Left ventricle myocardium superior (tissue), 1 donor: ENCODE results near the gene OR4D5. TPM values are rescaled to one million over a fixed set of nuclear protein-coding genes. Genes with fewer than 3 reads are reported as not detected.

Source experiments
- ATAC-seq: fragments of 200-7000 bp; cut with Tn5 transposase; one replicate; pipeline ENCODE4 v1.9.1; 2020; ENCODE audit warnings: mild to moderate bottlenecking, moderate library complexity
- DNase-seq: peaks from one replicate; pipeline ENCODE4 v3.0.0-alpha.2; 2020
- intact Hi-C: fragments of 100-400 bp; cut with micrococcal nuclease; formaldehyde crosslinking; loops from one replicate; pipeline ENCODE4 v1.11.0; 2022
- long read RNA-seq: library from polyadenylated mRNA; unstranded; transcript quantifications from one replicate; pipeline ENCODE4 v2.0.0, GENCODE V29; 2021
- total RNA-seq: library from RNA; stranded (reverse); fragmentation: NEBNext Ultra II Directional; extraction: Animal tissue kit (Norgen Biotek cat#: 25700); gene quantifications from one replicate; pipeline ENCODE4 v1.2.1, GENCODE V29; 2021
- donor health status: DM: no; HTN: yes; CAD: no; lungs with severe emphysema.

OR4D5 gene
- total RNA-seq: not detected
- long read RNA-seq: 0 reads

- no peak for DNase-seq
- intact Hi-C loops: no loop called here
Measured at GRCh38 chr11:123939317-123939716, at the start of gene OR4D5. Gene OR4D5 (plus strand): TSS chr11:123939617. CDS start chr11:123939617, 0 bp downstream.

GRCh38 chr11:123892031-123892430 is 47.4 kb upstream of the OR4D5 start:
- DNase-seq (no peak), ATAC-seq (no peak)
- intact Hi-C loops: no loop called here

More at GRCh38 chr11:123939317-123939716, at the start of gene OR4D5:
- no peak for ATAC-seq

- ATAC-seq (no peak), DNase-seq (no peak)
- intact Hi-C loops: no loop called here
Measured at GRCh38 chr11:123899792-123900191, 39.6 kb upstream of the OR4D5 start.

GRCh38 chr11:123901867-123902266 is 37.5 kb upstream of the OR4D5 start, which contains the start of gene OR8D4:
Gene OR8D4 (plus strand): TSS chr11:123902167. CDS start chr11:123906432, 4,265 bp downstream.
- intact Hi-C loops: no loop called here
- ATAC-seq (no peak), DNase-seq (no peak)

GRCh38 chr11:123903932-123904331 is 35.5 kb upstream of the OR4D5 start:
- intact Hi-C loops: no loop called here
- ATAC-seq (no peak), DNase-seq (no peak)

GRCh38 chr11:123904932-123905331 is 34.5 kb upstream of the OR4D5 start:
- DNase-seq (no peak), ATAC-seq (no peak)
- intact Hi-C loops: no loop called here

- intact Hi-C loops: no loop called here
- DNase-seq (no peak), ATAC-seq (no peak)
Measured at GRCh38 chr11:123905826-123906225, 33.6 kb upstream of the OR4D5 start.

GRCh38 chr11:123920943-123921342 is 18.5 kb upstream of the OR4D5 start:
- no peak for ATAC-seq
- no peak for DNase-seq
- intact Hi-C loops: no loop called here

- no peak for DNase-seq
- no peak for ATAC-seq
- intact Hi-C loops: no loop called here
Measured at GRCh38 chr11:123924027-123924426, 15.4 kb upstream of the OR4D5 start.

- no peak for DNase-seq
- intact Hi-C loops: no loop called here
- ATAC-seq: no peak
Measured at GRCh38 chr11:123942413-123942812, 3.0 kb downstream of the OR4D5 start.

GRCh38 chr11:123943738-123944137 is 4.3 kb downstream of the OR4D5 start, which contains the start of gene OR6T1:
Gene OR6T1 (minus strand): TSS chr11:123943838. CDS start chr11:123943838, 0 bp downstream.
- ATAC-seq (no peak), DNase-seq (no peak)
- intact Hi-C loops: no loop called here

GRCh38 chr11:123945132-123945531 is 5.7 kb downstream of the OR4D5 start:
- DNase-seq (no peak), ATAC-seq (no peak)
- intact Hi-C loops: no loop called here

- DNase-seq (no peak), ATAC-seq (no peak)
- intact Hi-C loops: no loop called here
Measured at GRCh38 chr11:123956752-123957151, 17.3 kb downstream of the OR4D5 start.

- intact Hi-C loops: no loop called here
- ATAC-seq (no peak), DNase-seq (no peak)
Measured at GRCh38 chr11:123973816-123974215, 34.4 kb downstream of the OR4D5 start.

- intact Hi-C loops: no loop called here
- no peak for ATAC-seq
- DNase-seq: no peak
Measured at GRCh38 chr11:123976770-123977560, 37.5 kb downstream of the OR4D5 start.

GRCh38 chr11:123977731-123978347 is 38.4 kb downstream of the OR4D5 start, which contains the start of gene OR10S1:
Gene OR10S1 (minus strand): TSS chr11:123977781. CDS start chr11:123977664, 117 bp downstream.
- intact Hi-C loops: no loop called here
- DNase-seq: no peak
- ATAC-seq: no peak

- no peak for ATAC-seq
- intact Hi-C loops: no loop called here
Measured at GRCh38 chr11:123979311-123979710, 39.9 kb downstream of the OR4D5 start.

More at GRCh38 chr11:123979311-123979710, 39.9 kb downstream of the OR4D5 start:
- DNase-seq: no peak
